Adipocyte (in vitro differentiated cells): ENCODE data around the gene LSM4.

ENCODE experiments used
- DNase-seq: peaks from one replicate; pipeline ENCODE4 v3.0.0-alpha.2; 2015; ENCODE audit warnings: low read depth
- H3K27me3 ChIP-seq: replicated peaks from 2 replicates; pipeline ENCODE4 v1.7.0; 2013; ENCODE audit warnings: mild to moderate bottlenecking, low read length, moderate library complexity; ENCODE audit not compliant: control insufficient read depth, insufficient read depth
- H3K36me3 ChIP-seq: 2 replicates; pipeline ENCODE4 v1.7.0; 2013; ENCODE audit warnings: low read length, mild to moderate bottlenecking, moderate library complexity; ENCODE audit not compliant: control insufficient read depth, insufficient read depth, severe bottlenecking
- H3K4me1 ChIP-seq: 2 replicates; pipeline ENCODE4 v1.7.0; 2013; ENCODE audit warnings: mild to moderate bottlenecking, low read length, moderate library complexity; ENCODE audit not compliant: control insufficient read depth, insufficient read depth
- H3K4me3 ChIP-seq: 2 replicates; pipeline ENCODE4 v1.7.0; 2013; ENCODE audit warnings: mild to moderate bottlenecking, low read length, moderate library complexity
- H3K9ac ChIP-seq: 2 replicates; pipeline ENCODE4 v1.7.0; 2013; ENCODE audit warnings: mild to moderate bottlenecking, low read length, moderate library complexity
- H3K9me3 ChIP-seq: 2 replicates; pipeline ENCODE4 v1.7.0; 2013; ENCODE audit warnings: mild to moderate bottlenecking, low read length, moderate library complexity; ENCODE audit not compliant: control insufficient read depth

Gene LSM4

GRCh38 chr19:18322318-18322758 lies 538 bp downstream of the LSM4 start:
- Histone ChIP-seq H3K27me3 (no peaks in the 10 kb centered on the region), H3K36me3 (no peaks in the 10 kb centered on the region), H3K9ac (peak overlapping the region; percentile 91), H3K4me1 (peaks cover 19% of the 10 kb centered on the region), H3K4me3 (peak overlapping the region; percentile 86), H3K9me3 (no peaks in the 10 kb centered on the region)
- peak; percentile 79 for DNase-seq

GRCh38 chr19:18321734-18322102 lies 1.2 kb downstream of the LSM4 start:
- peak; percentile 37 for DNase-seq
- Histone ChIP-seq H3K9ac (peak overlapping the region; percentile 91), H3K27me3 (no peaks in the 10 kb centered on the region), H3K4me1 (peaks cover 19% of the 10 kb centered on the region), H3K36me3 (no peaks in the 10 kb centered on the region), H3K9me3 (no peaks in the 10 kb centered on the region), H3K4me3 (peak overlapping the region; percentile 86)

GRCh38 chr19:18320865-18321733 lies 1.8 kb downstream of the LSM4 start:
- Histone ChIP-seq H3K27me3 (no peaks in the 10 kb centered on the region), H3K4me1 (peaks cover 19% of the 10 kb centered on the region), H3K9me3 (no peaks in the 10 kb centered on the region), H3K36me3 (no peaks in the 10 kb centered on the region), H3K9ac (peak overlapping the region; percentile 91), H3K4me3 (peak overlapping the region; percentile 86)
- DNase-seq = no peak

GRCh38 chr19:18319591-18320135 lies 3.2 kb downstream of the LSM4 start:
- H3K9ac ChIP-seq = no peak overlapping the region
- no peak for DNase-seq
- peaks cover 19% of the 10 kb centered on the region for H3K4me1 ChIP-seq
- no peaks in the 10 kb centered on the region for H3K27me3 ChIP-seq
- no peaks in the 10 kb centered on the region for H3K9me3 ChIP-seq
- H3K36me3 ChIP-seq = peaks cover 1% of the 10 kb centered on the region
- no peak overlapping the region for H3K4me3 ChIP-seq

GRCh38 chr19:18317961-18318800 lies 4.7 kb downstream of the LSM4 start:
- H3K9me3 ChIP-seq = no peaks in the 10 kb centered on the region
- peak overlapping the region; percentile 38 for H3K9ac ChIP-seq
- peaks cover 15% of the 10 kb centered on the region for H3K4me1 ChIP-seq
- peaks cover 5% of the 10 kb centered on the region for H3K36me3 ChIP-seq
- DNase-seq = no peak
- H3K27me3 ChIP-seq = no peaks in the 10 kb centered on the region
- H3K4me3 ChIP-seq = no peak overlapping the region

- Histone ChIP-seq H3K9ac (no peak overlapping the region), H3K4me1 (peaks cover 3% of the 10 kb centered on the region), H3K27me3 (no peaks in the 10 kb centered on the region), H3K4me3 (no peak overlapping the region), H3K9me3 (no peaks in the 10 kb centered on the region), H3K36me3 (peaks cover 21% of the 10 kb centered on the region)
- no peak for DNase-seq
These were observed 9.5 kb downstream of the LSM4 start for GRCh38 chr19:18313398-18313797.

GRCh38 chr19:18312092-18312534 lies 10.8 kb downstream of the LSM4 start:
- Histone ChIP-seq H3K36me3 (peaks cover 21% of the 10 kb centered on the region), H3K9me3 (no peaks in the 10 kb centered on the region), H3K9ac (no peak overlapping the region), H3K27me3 (no peaks in the 10 kb centered on the region), H3K4me1 (peaks cover 3% of the 10 kb centered on the region), H3K4me3 (no peak overlapping the region)
- no peak for DNase-seq

- Histone ChIP-seq H3K4me3 (no peak overlapping the region), H3K9ac (no peak overlapping the region), H3K9me3 (no peaks in the 10 kb centered on the region), H3K4me1 (peaks cover 3% of the 10 kb centered on the region), H3K36me3 (peaks cover 21% of the 10 kb centered on the region), H3K27me3 (no peaks in the 10 kb centered on the region)
- no peak for DNase-seq
These were observed 11.3 kb downstream of the LSM4 start for GRCh38 chr19:18311502-18312091.

GRCh38 chr19:18310966-18311365 lies 11.9 kb downstream of the LSM4 start:
- peaks cover 3% of the 10 kb centered on the region for H3K4me1 ChIP-seq
- no peaks in the 10 kb centered on the region for H3K9me3 ChIP-seq
- no peaks in the 10 kb centered on the region for H3K27me3 ChIP-seq
- peaks cover 21% of the 10 kb centered on the region for H3K36me3 ChIP-seq
- no peak overlapping the region for H3K9ac ChIP-seq
- H3K4me3 ChIP-seq = no peak overlapping the region
- no peak for DNase-seq

- peaks cover 7% of the 10 kb centered on the region for H3K4me1 ChIP-seq
- no peaks in the 10 kb centered on the region for H3K27me3 ChIP-seq
- peaks cover 21% of the 10 kb centered on the region for H3K36me3 ChIP-seq
- H3K4me3 ChIP-seq = no peak overlapping the region
- DNase-seq = no peak
- H3K9me3 ChIP-seq = no peaks in the 10 kb centered on the region
- H3K9ac ChIP-seq = no peak overlapping the region
These were observed 12.6 kb downstream of the LSM4 start for GRCh38 chr19:18310118-18310909.
